Measurements from ENCODE around the gene BRSK1.
A peak's percentile ranks its signal among the peaks of the same experiment; 100 is the strongest.

BRSK1 gene

GRCh38 chr19:55254625-55254977 is 29.2 kb upstream of the BRSK1 start:
- Histone ChIP-seq H3K36me3 (ENCODE audit: control insufficient read depth, insufficient read depth, low read length) (0 out of 2 replicates have a peak, but pooled peaks cover 5% of the 10 kb centered on the region), H3K27ac (ENCODE audit: low read depth, low read length) (no peak overlapping the region), H3K4me1 (ENCODE audit: control insufficient read depth, insufficient read depth, low read length) (peaks cover 37% of the 10 kb centered on the region), H3K4me3 (ENCODE audit: low read depth, low read length) (no peak overlapping the region), H3K9ac (ENCODE audit: low read length) (peak overlapping the region; percentile 9), H3K9me3 (ENCODE audit: control insufficient read depth, insufficient read depth, low read depth, low read length) (no peaks in the 10 kb centered on the region), H3K27me3 (ENCODE audit: control insufficient read depth, insufficient read depth, low read length) (no peaks in the 10 kb centered on the region)

GRCh38 chr19:55255618-55256423 is 28.0 kb upstream of the BRSK1 start:
- H3K4me3 ChIP-seq (ENCODE audit: low read depth, low read length): no peak overlapping the region
- 0 out of 2 replicates have a peak, but pooled peaks cover 5% of the 10 kb centered on the region for H3K36me3 ChIP-seq (ENCODE audit: control insufficient read depth, insufficient read depth, low read length)
- H3K27ac ChIP-seq (ENCODE audit: low read depth, low read length): no peak overlapping the region
- no peak overlapping the region for H3K9ac ChIP-seq (ENCODE audit: low read length)
- no peaks in the 10 kb centered on the region for H3K27me3 ChIP-seq (ENCODE audit: control insufficient read depth, insufficient read depth, low read length)
- peaks cover 40% of the 10 kb centered on the region for H3K4me1 ChIP-seq (ENCODE audit: control insufficient read depth, insufficient read depth, low read length)
- no peaks in the 10 kb centered on the region for H3K9me3 ChIP-seq (ENCODE audit: control insufficient read depth, insufficient read depth, low read depth, low read length)

- Histone ChIP-seq H3K4me1 (ENCODE audit: control insufficient read depth, insufficient read depth, low read length) (peaks cover 40% of the 10 kb centered on the region), H3K9me3 (ENCODE audit: control insufficient read depth, insufficient read depth, low read depth, low read length) (no peaks in the 10 kb centered on the region), H3K4me3 (ENCODE audit: low read depth, low read length) (peak overlapping the region; percentile 98), H3K27ac (ENCODE audit: low read depth, low read length) (no peak overlapping the region), H3K36me3 (ENCODE audit: control insufficient read depth, insufficient read depth, low read length) (0 out of 2 replicates have a peak, but pooled peaks cover 1% of the 10 kb centered on the region), H3K27me3 (ENCODE audit: control insufficient read depth, insufficient read depth, low read length) (no peaks in the 10 kb centered on the region), H3K9ac (ENCODE audit: low read length) (peak overlapping the region; percentile 29)
Measured at GRCh38 chr19:55256562-55257460, 27.0 kb upstream of the BRSK1 start.

- Histone ChIP-seq H3K36me3 (ENCODE audit: control insufficient read depth, insufficient read depth, low read length) (no peaks in the 10 kb centered on the region), H3K4me3 (ENCODE audit: low read depth, low read length) (peak overlapping the region; percentile 98), H3K9ac (ENCODE audit: low read length) (peak overlapping the region; percentile 70), H3K4me1 (ENCODE audit: control insufficient read depth, insufficient read depth, low read length) (peaks cover 40% of the 10 kb centered on the region), H3K9me3 (ENCODE audit: control insufficient read depth, insufficient read depth, low read depth, low read length) (no peaks in the 10 kb centered on the region), H3K27ac (ENCODE audit: low read depth, low read length) (no peak overlapping the region), H3K27me3 (ENCODE audit: control insufficient read depth, insufficient read depth, low read length) (no peaks in the 10 kb centered on the region)
Measured at GRCh38 chr19:55257461-55258420, 26.1 kb upstream of the BRSK1 start.

- Histone ChIP-seq H3K27ac (ENCODE audit: low read depth, low read length) (peak overlapping the region; percentile 83; the same call in 1 of the 2 replicates), H3K4me3 (ENCODE audit: low read depth, low read length) (peak overlapping the region; percentile 98), H3K36me3 (ENCODE audit: control insufficient read depth, insufficient read depth, low read length) (no peaks in the 10 kb centered on the region), H3K27me3 (ENCODE audit: control insufficient read depth, insufficient read depth, low read length) (no peaks in the 10 kb centered on the region), H3K9ac (ENCODE audit: low read length) (peak overlapping the region; percentile 95), H3K4me1 (ENCODE audit: control insufficient read depth, insufficient read depth, low read length) (peaks cover 40% of the 10 kb centered on the region), H3K9me3 (ENCODE audit: control insufficient read depth, insufficient read depth, low read depth, low read length) (no peaks in the 10 kb centered on the region)
Measured at GRCh38 chr19:55258476-55258827, 25.3 kb upstream of the BRSK1 start.

- peak within 1 kb of the TSS; percentile 98 for H3K4me3 ChIP-seq (ENCODE audit: low read depth, low read length)
- H3K9ac ChIP-seq (ENCODE audit: low read length): peak within 1 kb of the TSS; percentile 95
- no peaks in the 10 kb centered on the region for H3K27me3 ChIP-seq (ENCODE audit: control insufficient read depth, insufficient read depth, low read length)
- no peaks in the 10 kb centered on the region for H3K9me3 ChIP-seq (ENCODE audit: control insufficient read depth, insufficient read depth, low read depth, low read length)
- H3K4me1 ChIP-seq (ENCODE audit: control insufficient read depth, insufficient read depth, low read length): peaks cover 36% of the 10 kb centered on the region
- H3K36me3 ChIP-seq (ENCODE audit: control insufficient read depth, insufficient read depth, low read length): no peaks in the 10 kb centered on the region
- peak within 1 kb of the TSS; percentile 83 for H3K27ac ChIP-seq (ENCODE audit: low read depth, low read length)
Measured at GRCh38 chr19:55258828-55259539, 24.8 kb upstream of the BRSK1 start, which contains the start of gene PPP6R1. Gene PPP6R1, minus strand, starts transcription at chr19:55259017. Its CDS starts 11,914 bp downstream, at chr19:55247103.

GRCh38 chr19:55259540-55260210 is 24.1 kb upstream of the BRSK1 start:
- Histone ChIP-seq H3K27ac (ENCODE audit: low read depth, low read length) (peak overlapping the region; percentile 79), H3K27me3 (ENCODE audit: control insufficient read depth, insufficient read depth, low read length) (no peaks in the 10 kb centered on the region), H3K4me3 (ENCODE audit: low read depth, low read length) (peak overlapping the region; percentile 98), H3K9me3 (ENCODE audit: control insufficient read depth, insufficient read depth, low read depth, low read length) (no peaks in the 10 kb centered on the region), H3K36me3 (ENCODE audit: control insufficient read depth, insufficient read depth, low read length) (no peaks in the 10 kb centered on the region), H3K9ac (ENCODE audit: low read length) (peak overlapping the region; percentile 76), H3K4me1 (ENCODE audit: control insufficient read depth, insufficient read depth, low read length) (peaks cover 29% of the 10 kb centered on the region)

- no peaks in the 10 kb centered on the region for H3K36me3 ChIP-seq (ENCODE audit: control insufficient read depth, insufficient read depth, low read length)
- no peak overlapping the region for H3K4me3 ChIP-seq (ENCODE audit: low read depth, low read length)
- peaks cover 10% of the 10 kb centered on the region for H3K4me1 ChIP-seq (ENCODE audit: control insufficient read depth, insufficient read depth, low read length)
- peaks cover 5% of the 10 kb centered on the region; the same call in 1 of the 2 replicates for H3K9me3 ChIP-seq (ENCODE audit: control insufficient read depth, insufficient read depth, low read depth, low read length)
- H3K9ac ChIP-seq (ENCODE audit: low read length): no peak overlapping the region
- no peaks in the 10 kb centered on the region for H3K27me3 ChIP-seq (ENCODE audit: control insufficient read depth, insufficient read depth, low read length)
- no peak overlapping the region for H3K27ac ChIP-seq (ENCODE audit: low read depth, low read length)
Measured at GRCh38 chr19:55261671-55262126, 22.1 kb upstream of the BRSK1 start.

- Histone ChIP-seq H3K4me1 (ENCODE audit: control insufficient read depth, insufficient read depth, low read length) (peaks cover 4% of the 10 kb centered on the region), H3K27me3 (ENCODE audit: control insufficient read depth, insufficient read depth, low read length) (no peaks in the 10 kb centered on the region), H3K36me3 (ENCODE audit: control insufficient read depth, insufficient read depth, low read length) (no peaks in the 10 kb centered on the region), H3K9ac (ENCODE audit: low read length) (no peak overlapping the region), H3K9me3 (ENCODE audit: control insufficient read depth, insufficient read depth, low read depth, low read length) (peaks cover 7% of the 10 kb centered on the region; the same call in 1 of the 2 replicates), H3K4me3 (ENCODE audit: low read depth, low read length) (no peak overlapping the region), H3K27ac (ENCODE audit: low read depth, low read length) (no peak overlapping the region)
Measured at GRCh38 chr19:55262359-55262758, 21.4 kb upstream of the BRSK1 start.
